Glutamatergic neuron (in vitro differentiated cells): ENCODE data around the gene OPN1MW. TPM values are rescaled to one million over a fixed set of nuclear protein-coding genes. Genes with fewer than 3 reads are reported as not detected.
"Not testable (repeated sequence)": the region's sequence is repeated elsewhere in the genome, so short reads cannot be mapped to it uniquely, and the experiment has no call there.

Experiments used
- DNase-seq: peaks from one replicate; pipeline ENCODE4 v3.0.0; 2022
- H3K27ac Mint-ChIP-seq: one replicate; pipeline ENCODE4 v1.8.0; 2020; ENCODE audit warnings: mild to moderate bottlenecking, mixed read lengths, inconsistent platforms; ENCODE audit not compliant: unreplicated experiment
- H3K27me3 Mint-ChIP-seq: one replicate; pipeline ENCODE4 v1.8.0; 2020; ENCODE audit warnings: mild to moderate bottlenecking, moderate library complexity, mixed read lengths, inconsistent platforms; ENCODE audit not compliant: unreplicated experiment
- H3K36me3 Mint-ChIP-seq: one replicate; pipeline ENCODE4 v1.8.0; 2020; ENCODE audit warnings: mild to moderate bottlenecking, mixed read lengths, inconsistent platforms; ENCODE audit not compliant: unreplicated experiment
- H3K4me1 Mint-ChIP-seq: one replicate; pipeline ENCODE4 v1.8.0; 2020; ENCODE audit warnings: mild to moderate bottlenecking, low read depth, mixed read lengths, inconsistent platforms; ENCODE audit not compliant: unreplicated experiment
- H3K4me3 Mint-ChIP-seq: one replicate; pipeline ENCODE4 v1.8.0; 2020; ENCODE audit warnings: mild to moderate bottlenecking, mixed read lengths, inconsistent platforms; ENCODE audit not compliant: unreplicated experiment
- H3K9me3 Mint-ChIP-seq: one replicate; pipeline ENCODE4 v1.8.0; 2020; ENCODE audit warnings: mild to moderate bottlenecking, moderate library complexity, mixed read lengths, inconsistent platforms; ENCODE audit not compliant: unreplicated experiment
- total RNA-seq: library from RNA; stranded (reverse); fragmentation: NEBNext Ultra II Directional; extraction: Animal tissue kit (Norgen Biotek cat#: 25700); gene quantifications from one replicate; pipeline ENCODE4 v1.2.1, GENCODE V29; 2021; ENCODE audit not compliant: unreplicated experiment

Gene OPN1MW
- total RNA-seq, 1 donor from 2014 or later: 1.2 TPM

GRCh38 chrX:154233620-154234019 lies 51.2 kb downstream of the OPN1MW start:
- H3K27me3 Mint-ChIP-seq, H3K27ac Mint-ChIP-seq, H3K4me3 Mint-ChIP-seq, H3K36me3 Mint-ChIP-seq, H3K9me3 Mint-ChIP-seq, H3K4me1 Mint-ChIP-seq, DNase-seq: not testable (repeated sequence)

DNA sequence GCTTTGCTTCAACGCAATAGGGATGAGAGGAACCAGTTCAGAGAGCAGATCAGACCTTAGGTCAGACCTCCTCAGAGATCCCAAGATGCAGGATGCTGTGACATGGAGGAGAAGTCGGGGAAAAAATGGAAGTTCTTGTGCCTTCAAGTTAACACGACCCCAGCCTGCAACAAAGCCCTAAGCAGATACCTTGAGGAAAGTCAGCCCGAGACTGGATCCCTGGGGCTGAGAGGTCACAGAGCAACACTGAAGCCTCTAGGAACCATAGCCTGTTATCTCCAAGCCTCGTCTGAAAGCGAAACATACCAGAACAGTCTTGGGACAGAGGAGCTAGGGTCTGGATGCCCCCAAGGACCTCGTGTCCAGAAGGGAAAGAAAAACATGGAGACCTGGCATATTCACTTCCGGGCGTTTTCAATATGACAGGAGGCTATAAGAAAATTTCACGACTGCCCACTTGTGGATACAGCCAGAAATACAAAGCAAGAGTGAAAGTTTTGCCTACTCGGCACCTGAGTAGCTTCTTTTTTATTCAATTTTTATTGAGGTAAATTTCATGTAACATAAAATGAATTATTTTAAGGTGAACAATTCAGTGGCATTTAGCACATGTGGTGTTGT lies 56.7 kb downstream of the OPN1MW start:
- H3K36me3 Mint-ChIP-seq, H3K27me3 Mint-ChIP-seq, H3K4me3 Mint-ChIP-seq, H3K27ac Mint-ChIP-seq, H3K4me1 Mint-ChIP-seq, H3K9me3 Mint-ChIP-seq, DNase-seq: not testable (repeated sequence)

DNA sequence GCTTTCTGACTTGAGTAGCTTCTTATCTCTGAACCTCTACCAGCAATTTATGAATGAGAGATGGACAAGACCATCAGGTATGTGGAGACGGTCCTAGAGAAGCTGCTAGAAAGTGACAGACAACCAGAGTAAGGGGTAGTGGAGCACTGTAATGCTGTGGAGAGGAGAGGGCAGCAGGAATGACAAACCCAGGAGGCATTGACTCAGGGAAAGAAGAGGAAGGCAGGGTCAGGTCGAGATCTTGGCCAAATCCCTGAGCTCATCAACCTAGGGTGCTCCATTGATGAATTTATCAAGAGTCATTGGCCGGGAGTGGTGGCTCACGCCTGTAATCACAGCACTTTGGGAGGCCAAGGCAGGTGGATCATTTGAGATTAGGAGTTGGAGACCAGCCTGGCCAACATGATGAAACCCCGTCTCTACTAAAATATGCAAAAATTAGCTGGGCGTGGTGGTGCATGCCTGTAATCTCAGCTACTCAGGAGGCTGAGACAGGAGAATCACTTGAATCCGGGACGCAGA lies 57.6 kb downstream of the OPN1MW start:
- not testable (repeated sequence) for H3K36me3 Mint-ChIP-seq, H3K4me1 Mint-ChIP-seq, H3K4me3 Mint-ChIP-seq, H3K9me3 Mint-ChIP-seq, H3K27me3 Mint-ChIP-seq, DNase-seq, H3K27ac Mint-ChIP-seq

Other genes with a start within 250 kb of the OPN1MW start
- 129 TPM for gene NAA10, start 247.6 kb upstream of the OPN1MW start, total RNA-seq
- gene RENBP, start 238.0 kb upstream of the OPN1MW start, total RNA-seq: 16.1 TPM
- 84.0 TPM for gene HCFC1, start 210.8 kb upstream of the OPN1MW start, total RNA-seq
- 6.7 TPM for gene TMEM187, start 209.8 kb upstream of the OPN1MW start, total RNA-seq
- gene IRAK1, start 162.7 kb upstream of the OPN1MW start, total RNA-seq: 60.3 TPM
- gene MECP2, start 84.9 kb upstream of the OPN1MW start, total RNA-seq: 60.0 TPM
- gene OPN1LW, start 38.4 kb upstream of the OPN1MW start, total RNA-seq: 2.6 TPM
- gene OPN1MW2, start 37.2 kb downstream of the OPN1MW start, total RNA-seq: not detected
- gene OPN1MW3, start 75.0 kb downstream of the OPN1MW start, total RNA-seq: not detected
- gene TEX28, start 112.5 kb downstream of the OPN1MW start, total RNA-seq: not detected
- not detected for gene TKTL1, start 113.2 kb downstream of the OPN1MW start, total RNA-seq
- gene FLNA, start 192.0 kb downstream of the OPN1MW start, total RNA-seq: 499 TPM
- 56.8 TPM for gene EMD, start 196.7 kb downstream of the OPN1MW start, total RNA-seq
- 1,779 TPM for gene RPL10, start 215.8 kb downstream of the OPN1MW start, total RNA-seq
- 15.8 TPM for gene DNASE1L1, start 226.7 kb downstream of the OPN1MW start, total RNA-seq
- 40.9 TPM for gene TAFAZZIN, start 228.9 kb downstream of the OPN1MW start, total RNA-seq
- gene ATP6AP1, start 246.1 kb downstream of the OPN1MW start, total RNA-seq: 133 TPM